Measurements from ENCODE around the gene CRYBA2. TPM values are rescaled to one million over a fixed set of nuclear protein-coding genes. Genes with fewer than 3 reads are reported as not detected.

CRYBA2 gene
- total RNA-seq, 1 donor: not detected

DNA sequence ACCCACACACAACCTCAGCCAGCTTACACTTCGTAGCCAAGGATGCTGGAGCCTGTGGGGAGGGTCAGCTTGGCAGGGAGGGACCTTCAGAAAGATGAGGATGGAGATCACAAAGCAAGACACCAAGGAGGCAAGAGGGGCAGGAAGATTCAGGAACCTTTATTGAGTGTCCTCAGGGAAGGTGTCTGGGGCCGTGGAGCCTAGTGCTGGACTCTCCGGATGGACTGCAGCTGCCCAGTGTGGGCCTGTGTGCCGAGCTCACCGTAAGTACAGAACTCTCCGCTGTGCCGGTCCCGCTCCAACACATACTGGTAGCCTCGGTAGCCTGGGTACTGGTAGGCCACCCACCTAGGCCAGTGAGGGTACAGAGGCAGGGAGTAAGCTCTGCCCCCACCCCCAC is 3.2 kb downstream of the CRYBA2 start:
- no peak overlapping the region for H3K4me3 ChIP-seq (ENCODE audit: low read depth, low read length)
- no peak for TF ChIP-seq CTCF (IDR thresholded peaks at IDR 0.05; ENCODE audit: insufficient read depth, low read length)
- DNase-seq (ENCODE audit: low read depth): no peak

GRCh38 chr2:218988650-218989049 is 4.6 kb downstream of the CRYBA2 start:
- no peak for DNase-seq (ENCODE audit: low read depth)
- no peak for TF ChIP-seq CTCF (IDR thresholded peaks at IDR 0.05; ENCODE audit: insufficient read depth, low read length)
- H3K4me3 ChIP-seq (ENCODE audit: low read depth, low read length): no peak overlapping the region

- no peak for DNase-seq (ENCODE audit: low read depth)
- TF ChIP-seq CTCF (IDR thresholded peaks at IDR 0.05; ENCODE audit: insufficient read depth, low read length): no peak
- H3K4me3 ChIP-seq (ENCODE audit: low read depth, low read length): no peak overlapping the region
Measured at GRCh38 chr2:218988164-218988563, 5.1 kb downstream of the CRYBA2 start.

GRCh38 chr2:218986148-218986761 is 7.0 kb downstream of the CRYBA2 start:
- no peak overlapping the region for H3K4me3 ChIP-seq (ENCODE audit: low read depth, low read length)
- no peak for TF ChIP-seq CTCF (IDR thresholded peaks at IDR 0.05; ENCODE audit: insufficient read depth, low read length)
- no peak for DNase-seq (ENCODE audit: low read depth)

- no peak for DNase-seq (ENCODE audit: low read depth)
- no peak overlapping the region for H3K4me3 ChIP-seq (ENCODE audit: low read depth, low read length)
- TF ChIP-seq CTCF (IDR thresholded peaks at IDR 0.05; ENCODE audit: insufficient read depth, low read length): no peak
Measured at GRCh38 chr2:218985325-218986091, 7.7 kb downstream of the CRYBA2 start.

DNA sequence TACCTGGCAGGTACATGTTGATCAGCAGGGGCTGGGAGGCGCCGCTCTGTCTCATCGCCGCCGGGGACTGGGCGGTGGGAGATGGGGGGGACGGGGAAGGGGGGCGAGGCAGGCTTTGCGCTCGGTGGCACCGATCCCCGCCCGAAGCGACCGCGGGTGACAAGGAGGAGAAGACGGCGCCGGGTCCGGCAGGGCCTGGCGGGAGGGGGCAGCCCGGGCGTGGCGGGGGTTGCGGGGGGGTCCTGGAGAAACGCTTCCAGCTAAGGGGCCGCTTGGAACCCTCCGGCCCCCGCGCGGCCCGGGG is 8.2 kb downstream of the CRYBA2 start, which contains the start of gene FEV:
Gene FEV, minus strand, starts transcription at position 164 of the 304 bp plus-strand sequence. Its CDS starts 109 bp downstream, at position 55.
- DNase-seq (ENCODE audit: low read depth): no peak
- no peak for TF ChIP-seq CTCF (IDR thresholded peaks at IDR 0.05; ENCODE audit: insufficient read depth, low read length)
- H3K4me3 ChIP-seq (ENCODE audit: low read depth, low read length): no peak within 1 kb of the TSS
